OCI-LY1 (cell line): ENCODE results near the gene LAMC2.

Source experiments
- H2AFZ ChIP-seq: fragments of 200-600 bp; sonication (generic), shearing (Covaris generic); 2 replicates; pipeline ENCODE4 v1.6.0; 2014; ENCODE audit warnings: antibody characterized with exemption, mild to moderate bottlenecking, low read length
- H3F3A ChIP-seq: fragments of 200-600 bp; sonication (generic), shearing (Covaris generic); 2 replicates; pipeline ENCODE4 v1.6.0; 2014; ENCODE audit warnings: mild to moderate bottlenecking, antibody characterized with exemption, low read length, moderate library complexity; ENCODE audit not compliant: insufficient read depth
- H3K27ac ChIP-seq: fragments of 200-600 bp; sonication (generic); 2 replicates; pipeline ENCODE4 v1.5.1; 2014; ENCODE audit warnings: low read length, mixed run types, mild to moderate bottlenecking, low read depth; ENCODE audit not compliant: poor library complexity, severe bottlenecking
- H3K27me3 ChIP-seq: fragments of 200-600 bp; sonication (generic); 2 replicates; pipeline ENCODE4 v1.6.0; 2014; ENCODE audit warnings: antibody characterized with exemption, mild to moderate bottlenecking, low read length, moderate library complexity; ENCODE audit not compliant: insufficient read depth
- H3K36me3 ChIP-seq: fragments of 200-600 bp; sonication (generic); 2 replicates; pipeline ENCODE4 v1.6.1; 2014; ENCODE audit warnings: mild to moderate bottlenecking, antibody characterized with exemption, low read length, moderate library complexity, mixed read lengths; ENCODE audit not compliant: insufficient read depth
- H3K4me1 ChIP-seq: fragments of 200-600 bp; sonication (generic); 2 replicates; pipeline ENCODE4 v1.5.1; 2014; ENCODE audit warnings: mild to moderate bottlenecking, low read length, moderate library complexity; ENCODE audit not compliant: insufficient read depth, severe bottlenecking
- H3K4me2 ChIP-seq: fragments of 200-600 bp; sonication (generic), shearing (Covaris generic); 2 replicates; pipeline ENCODE4 v1.6.1; 2014; ENCODE audit warnings: low read length
- H3K4me3 ChIP-seq: fragments of 200-600 bp; sonication (generic); 2 replicates; pipeline ENCODE4 v1.5.1; 2014; ENCODE audit warnings: low read length, low read depth, mild to moderate bottlenecking, mixed read lengths; ENCODE audit not compliant: poor library complexity, severe bottlenecking
- H3K79me2 ChIP-seq: fragments of 200-600 bp; shearing (Covaris generic); 2 replicates; pipeline ENCODE4 v1.6.1; 2016; ENCODE audit warnings: mixed run types, low read length, mixed read lengths; ENCODE audit not compliant: insufficient read depth
- H3K9ac ChIP-seq: fragments of 200-600 bp; sonication (generic), shearing (Covaris generic); 2 replicates; pipeline ENCODE4 v1.6.1; 2014; ENCODE audit warnings: mild to moderate bottlenecking, low read length, mixed read lengths
- H3K9me2 ChIP-seq: fragments of 200-600 bp; sonication (generic), shearing (Covaris generic); 2 replicates; pipeline ENCODE4 v1.6.1; 2014; ENCODE audit warnings: low read depth, mild to moderate bottlenecking, low read length, mixed read lengths
- H3K9me3 ChIP-seq: fragments of 200-600 bp; shearing (Covaris generic); 2 replicates; pipeline ENCODE4 v1.6.1; 2014; ENCODE audit warnings: low read length, mixed read lengths
- H4K20me1 ChIP-seq: fragments of 200-600 bp; sonication (generic), shearing (Covaris generic); 2 replicates; pipeline ENCODE4 v1.6.0; 2016; ENCODE audit warnings: mild to moderate bottlenecking, low read length; ENCODE audit not compliant: insufficient read depth
- CTCF ChIP-seq: fragments of 200-600 bp; sonication (generic), shearing (Covaris generic); IDR thresholded peaks from 2 replicates; pipeline ENCODE4 v1.5.1; 2017; ENCODE audit warnings: mild to moderate bottlenecking, antibody characterized with exemption, low read length, moderate library complexity, mixed read lengths
- EZH2 ChIP-seq: fragments of 200-600 bp; sonication (generic), shearing (Covaris generic); IDR thresholded peaks from 2 replicates; pipeline ENCODE4 v1.8.0; 2017; ENCODE audit warnings: borderline replicate concordance, mixed run types, mild to moderate bottlenecking, antibody characterized with exemption, low read length, moderate library complexity, mixed read lengths

Gene LAMC2

GRCh38 chr1:183194527-183195141 is 8.6 kb downstream of the LAMC2 start:
- Histone ChIP-seq H3K9me3 (no peaks in the 10 kb centered on the region), H3K9ac (no peak overlapping the region), H4K20me1 (no peaks in the 10 kb centered on the region), H3K4me3 (no peak overlapping the region), H3K79me2 (no peaks in the 10 kb centered on the region), H3K4me1 (peaks cover 4% of the 10 kb centered on the region), H3K27ac (no peak overlapping the region), H3K27me3 (no peaks in the 10 kb centered on the region), H3K4me2 (no peak overlapping the region), H3K9me2 (no peaks in the 10 kb centered on the region), H2AFZ (no peak overlapping the region), H3K36me3 (no peaks in the 10 kb centered on the region), H3F3A (no peaks in the 10 kb centered on the region)
- no peak for TF ChIP-seq CTCF
- TF ChIP-seq EZH2, result no peak

GRCh38 chr1:183195142-183195574 is 9.1 kb downstream of the LAMC2 start:
- H3K4me3 ChIP-seq, result no peak overlapping the region
- H3K36me3 ChIP-seq, result no peaks in the 10 kb centered on the region
- H3K9ac ChIP-seq, result no peak overlapping the region
- no peaks in the 10 kb centered on the region for H3K27me3 ChIP-seq
- TF ChIP-seq CTCF, result no peak
- no peak for TF ChIP-seq EZH2
- no peaks in the 10 kb centered on the region for H3K9me2 ChIP-seq
- no peaks in the 10 kb centered on the region for H3K9me3 ChIP-seq
- no peaks in the 10 kb centered on the region for H3K79me2 ChIP-seq
- H4K20me1 ChIP-seq, result no peaks in the 10 kb centered on the region
- no peak overlapping the region for H3K27ac ChIP-seq
- no peak overlapping the region for H2AFZ ChIP-seq
- peaks cover 4% of the 10 kb centered on the region for H3K4me1 ChIP-seq
- H3F3A ChIP-seq, result no peaks in the 10 kb centered on the region
- no peak overlapping the region for H3K4me2 ChIP-seq

- Histone ChIP-seq H2AFZ (no peak overlapping the region), H3K4me3 (no peak overlapping the region), H3K4me1 (peaks cover 4% of the 10 kb centered on the region), H4K20me1 (no peaks in the 10 kb centered on the region), H3K36me3 (no peaks in the 10 kb centered on the region), H3K9me3 (no peaks in the 10 kb centered on the region), H3K9me2 (no peaks in the 10 kb centered on the region), H3K9ac (no peak overlapping the region), H3F3A (no peaks in the 10 kb centered on the region), H3K27ac (no peak overlapping the region), H3K4me2 (no peak overlapping the region), H3K27me3 (no peaks in the 10 kb centered on the region), H3K79me2 (no peaks in the 10 kb centered on the region)
- TF ChIP-seq EZH2 (no peak), CTCF (no peak)
These were observed 11.7 kb downstream of the LAMC2 start for GRCh38 chr1:183197762-183198161.
